Tibial artery (tissue), 4 donors: ENCODE results near the gene RDH5.
A peak's percentile ranks its signal among the peaks of the same experiment; 100 is the strongest.

Source experiments
- DNase-seq, 2 donors: peaks; one replicate each; pipeline ENCODE4 v3.0.0-alpha.2; 2019
- H3K27ac ChIP-seq, 2 donors: fragments of 200-600 bp; sonication (generic) in 1 of 2; 1 replicate in 1 of 2; 2 replicates in 1 of 2; pipeline ENCODE4 v1.5.1; 2018 to 2019; ENCODE audit warnings: mild to moderate bottlenecking in 1 of 2
- H3K27me3 ChIP-seq, 2 donors: fragments of 200-600 bp; sonication (generic) in 1 of 2; one replicate each; pipeline versions ENCODE4 v1.5.1 to v1.6.0; 2016 to 2019
- H3K36me3 ChIP-seq, 3 donors: fragments of 200-600 bp; sonication (generic) in 2 of 3; one replicate each; pipeline ENCODE4 v1.5.1; 2016 to 2019; ENCODE audit warnings: mild to moderate bottlenecking in 2 of 3
- H3K4me1 ChIP-seq, 4 donors: fragments of 200-600 bp; sonication (generic) in 2 of 4; 1 replicate in 3 of 4; 2 replicates in 1 of 4; pipeline ENCODE4 v1.5.1; 2016 to 2019
- H3K4me3 ChIP-seq, 2 donors: fragments of 200-600 bp; sonication (generic) in 1 of 2; 1 replicate in 1 of 2; 2 replicates in 1 of 2; pipeline ENCODE4 v1.5.1; 2018 to 2019; ENCODE audit warnings: mild to moderate bottlenecking in 2 of 2
- H3K9me3 ChIP-seq, 3 donors: fragments of 200-600 bp; sonication (generic) in 1 of 3; one replicate each; pipeline ENCODE4 v1.5.1; 2016 to 2019
- intact Hi-C: fragments of 100-400 bp; cut with DNase I; formaldehyde crosslinking; loops from one replicate; pipeline ENCODE4 v1.15.0; 2023; ENCODE audit warnings: low total_unique reads
- TF ChIP-seq, protein P1 (sequence below), 2 experiments: fragments of 200-600 bp in 1 of 2; fragments of 450-650 bp in 1 of 2; IDR thresholded peaks; one replicate each; pipeline ENCODE4 v1.5.1; 2017 to 2019; ENCODE audit warnings: antibody characterized with exemption in 2 of 2, mild to moderate bottlenecking in 1 of 2, moderate library complexity in 1 of 2

Gene RDH5

DNA sequence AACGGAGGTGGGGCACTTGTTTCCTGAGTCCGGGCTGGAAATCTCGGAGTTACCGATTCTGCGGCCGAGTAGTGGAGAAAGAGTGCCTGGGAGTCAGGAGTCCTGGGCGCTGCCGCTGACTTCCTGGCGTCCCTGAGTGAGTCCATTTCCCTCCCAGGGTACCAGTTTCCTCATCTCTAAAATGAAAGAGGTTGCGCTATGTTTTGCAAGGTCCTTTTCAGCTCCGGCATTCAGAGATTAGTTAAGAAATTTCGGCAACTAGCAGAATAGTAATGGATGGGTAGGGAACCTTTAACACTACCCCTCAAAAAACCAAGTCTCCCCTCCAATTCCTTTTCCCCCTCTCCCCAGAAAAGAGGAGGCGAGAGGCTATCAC, 3.6 kb upstream of the RDH5 start:
- no peaks in the 10 kb centered on the region for H3K36me3 ChIP-seq
- peak overlapping the region; percentile 62 to 63 for H3K4me3 ChIP-seq
- no peaks in the 10 kb centered on the region for H3K27me3 ChIP-seq
- no peaks in the 10 kb centered on the region for H3K9me3 ChIP-seq
- DNase-seq: no peak
- TF ChIP-seq, protein P1, sequence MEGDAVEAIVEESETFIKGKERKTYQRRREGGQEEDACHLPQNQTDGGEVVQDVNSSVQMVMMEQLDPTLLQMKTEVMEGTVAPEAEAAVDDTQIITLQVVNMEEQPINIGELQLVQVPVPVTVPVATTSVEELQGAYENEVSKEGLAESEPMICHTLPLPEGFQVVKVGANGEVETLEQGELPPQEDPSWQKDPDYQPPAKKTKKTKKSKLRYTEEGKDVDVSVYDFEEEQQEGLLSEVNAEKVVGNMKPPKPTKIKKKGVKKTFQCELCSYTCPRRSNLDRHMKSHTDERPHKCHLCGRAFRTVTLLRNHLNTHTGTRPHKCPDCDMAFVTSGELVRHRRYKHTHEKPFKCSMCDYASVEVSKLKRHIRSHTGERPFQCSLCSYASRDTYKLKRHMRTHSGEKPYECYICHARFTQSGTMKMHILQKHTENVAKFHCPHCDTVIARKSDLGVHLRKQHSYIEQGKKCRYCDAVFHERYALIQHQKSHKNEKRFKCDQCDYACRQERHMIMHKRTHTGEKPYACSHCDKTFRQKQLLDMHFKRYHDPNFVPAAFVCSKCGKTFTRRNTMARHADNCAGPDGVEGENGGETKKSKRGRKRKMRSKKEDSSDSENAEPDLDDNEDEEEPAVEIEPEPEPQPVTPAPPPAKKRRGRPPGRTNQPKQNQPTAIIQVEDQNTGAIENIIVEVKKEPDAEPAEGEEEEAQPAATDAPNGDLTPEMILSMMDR (IDR thresholded peaks at IDR 0.05): no peak
- peak overlapping the region; percentile 96 to 98 for H3K27ac ChIP-seq
- peaks cover 5 to 91% (median 80%) of the 10 kb centered on the region in 4 donors for H3K4me1 ChIP-seq
- intact Hi-C loops: no loop called here

DNA sequence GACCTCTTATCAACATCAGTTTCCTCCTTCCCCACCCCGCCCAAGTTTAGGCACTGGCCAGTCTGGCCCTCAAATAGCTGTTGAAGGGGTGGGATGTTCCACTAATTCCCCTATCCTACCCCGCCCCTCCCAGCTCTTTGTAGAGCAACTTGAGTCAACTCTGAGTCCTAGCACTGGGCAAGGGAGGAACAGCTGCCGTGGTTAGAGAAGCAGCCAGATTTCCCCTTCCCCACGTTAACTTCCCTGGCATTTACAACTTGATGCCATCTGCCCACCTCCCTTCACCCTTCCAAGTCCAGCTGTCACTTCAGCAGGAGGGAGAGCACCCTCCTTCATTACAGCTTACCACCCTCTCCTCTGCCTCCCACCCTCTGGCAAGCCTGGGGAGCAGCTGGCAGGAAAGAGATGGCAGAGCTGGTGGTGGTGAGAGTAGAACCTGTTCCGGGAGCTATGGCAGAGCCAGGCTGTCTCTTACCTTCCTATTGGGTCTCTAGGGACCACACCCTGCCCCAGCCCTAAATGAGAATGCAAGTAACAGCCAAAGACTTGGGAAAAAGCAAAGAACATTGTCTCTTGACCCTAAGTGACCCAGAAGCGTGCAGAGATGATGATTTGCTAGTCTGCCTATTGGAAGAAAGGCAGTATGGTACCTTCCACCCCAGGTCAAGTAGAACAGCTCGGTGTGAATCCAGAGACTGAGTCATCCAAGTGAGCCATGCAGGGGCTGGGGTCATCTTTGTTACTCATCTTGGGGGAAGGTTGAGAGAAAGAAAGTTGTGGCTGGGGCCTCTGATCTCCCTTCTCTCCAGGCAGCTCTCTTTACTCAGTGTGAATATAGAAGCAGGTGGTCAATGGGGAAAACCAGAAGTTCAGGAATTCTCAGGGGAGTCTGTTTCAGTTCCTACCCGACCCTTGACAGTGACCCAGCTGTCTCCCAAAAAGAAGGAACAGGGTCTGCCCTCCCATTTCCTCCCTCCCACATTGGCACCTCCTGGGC, 2.9 kb upstream of the RDH5 start:
- intact Hi-C loops: no loop called here
- Histone ChIP-seq H3K27me3 (no peaks in the 10 kb centered on the region), H3K9me3 (no peaks in the 10 kb centered on the region), H3K4me3 (peak overlapping the region; percentile 62 to 63), H3K4me1 (peaks cover 5 to 90% (median 80%) of the 10 kb centered on the region in 4 donors), H3K36me3 (no peaks in the 10 kb centered on the region), H3K27ac (peak overlapping the region; percentile 96 to 98)
- TF ChIP-seq, protein P1 (IDR thresholded peaks at IDR 0.05): no peak
- DNase-seq: no peak

DNA sequence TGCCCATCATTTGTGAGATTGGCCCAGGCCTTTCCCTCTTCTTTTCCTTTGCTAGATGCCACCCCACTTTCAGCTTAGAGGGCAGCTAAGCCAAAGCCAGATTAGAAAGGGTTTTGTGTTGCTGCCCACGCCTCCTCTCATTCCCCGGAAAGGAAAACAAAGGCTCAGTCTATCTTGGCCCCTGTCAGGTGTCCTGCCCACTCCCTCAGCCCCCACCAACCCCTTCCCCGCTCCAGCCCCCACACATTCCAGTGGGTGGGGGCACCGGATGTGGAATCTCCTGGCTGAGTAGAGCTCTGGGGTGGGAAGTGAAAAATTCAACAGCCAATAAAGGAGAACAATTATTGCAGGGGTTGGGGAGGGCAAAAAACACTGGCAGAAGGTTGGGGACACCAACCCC, 2.2 kb upstream of the RDH5 start:
- Histone ChIP-seq H3K36me3 (no peaks in the 10 kb centered on the region), H3K4me1 (peaks cover 5 to 90% (median 76%) of the 10 kb centered on the region in 4 donors), H3K27ac (peak overlapping the region; percentile 96 to 98), H3K27me3 (no peaks in the 10 kb centered on the region), H3K9me3 (no peaks in the 10 kb centered on the region), H3K4me3 (no peak overlapping the region)
- no peak for DNase-seq
- TF ChIP-seq, protein P1 (IDR thresholded peaks at IDR 0.05): no peak
- intact Hi-C loops: no loop called here

DNA sequence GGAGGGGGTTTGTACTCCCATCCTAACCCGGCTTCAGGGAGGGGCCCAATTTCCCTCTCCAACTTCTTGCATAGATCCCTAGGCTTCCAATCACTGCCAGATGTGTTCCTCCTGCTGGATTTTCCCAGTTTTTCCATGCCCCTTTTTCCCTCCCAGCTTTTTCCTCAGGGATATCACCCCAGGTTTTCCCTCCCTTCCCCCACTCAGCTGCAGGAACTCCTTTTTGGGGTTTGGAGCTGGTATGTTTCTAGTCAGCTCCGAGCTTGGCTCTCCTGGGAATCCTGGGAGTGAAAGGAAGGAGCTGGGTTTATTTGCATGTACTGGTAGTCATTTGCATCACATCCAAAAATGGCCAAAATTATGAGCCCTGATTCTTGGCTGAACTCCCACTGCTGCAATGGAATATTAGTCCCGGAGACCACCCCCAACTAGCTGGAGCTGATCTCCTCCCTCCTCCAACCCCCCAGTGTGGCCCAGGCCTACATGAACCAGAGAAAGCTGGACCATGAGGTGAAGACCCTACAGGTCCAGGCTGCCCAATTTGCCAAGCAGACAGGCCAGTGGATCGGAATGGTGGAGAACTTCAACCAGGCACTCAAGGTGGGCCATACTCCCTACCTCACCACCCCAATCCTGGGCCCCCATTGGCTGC, 1.4 kb upstream of the RDH5 start:
- Histone ChIP-seq H3K4me3 (no peak overlapping the region), H3K27ac (peak overlapping the region; percentile 96 to 98), H3K4me1 (peaks cover 5 to 89% (median 75%) of the 10 kb centered on the region in 4 donors), H3K36me3 (peaks cover 0 to 2% (median 2%) of the 10 kb centered on the region in 3 donors), H3K9me3 (no peaks in the 10 kb centered on the region), H3K27me3 (no peaks in the 10 kb centered on the region)
- DNase-seq: no peak
- TF ChIP-seq, protein P1 (IDR thresholded peaks at IDR 0.05): no peak
- intact Hi-C loops: no loop called here

DNA sequence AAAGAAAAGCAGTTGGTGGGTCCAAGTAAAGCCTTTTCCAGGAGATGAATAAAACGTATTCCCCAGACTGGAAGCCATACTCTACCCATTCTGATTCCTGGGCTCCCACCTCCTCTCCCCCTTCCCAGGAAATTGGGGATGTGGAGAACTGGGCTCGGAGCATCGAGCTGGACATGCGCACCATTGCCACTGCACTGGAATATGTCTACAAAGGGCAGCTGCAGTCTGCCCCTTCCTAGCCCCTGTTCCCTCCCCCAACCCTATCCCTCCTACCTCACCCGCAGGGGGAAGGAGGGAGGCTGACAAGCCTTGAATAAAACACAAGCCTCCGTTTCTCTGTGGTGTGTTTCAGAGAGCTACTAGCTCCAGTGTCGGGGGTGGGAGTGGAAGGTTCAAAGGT, 822 bp upstream of the RDH5 start:
- DNase-seq: no peak
- intact Hi-C loops: no loop called here
- Histone ChIP-seq H3K27me3 (no peaks in the 10 kb centered on the region), H3K4me3 (no peak overlapping the region), H3K27ac (peak overlapping the region; percentile 96 to 98), H3K9me3 (no peaks in the 10 kb centered on the region), H3K36me3 (peaks cover 0 to 8% (median 8%) of the 10 kb centered on the region in 3 donors), H3K4me1 (peaks cover 5 to 90% (median 81%) of the 10 kb centered on the region in 4 donors)
- TF ChIP-seq, protein P1 (IDR thresholded peaks at IDR 0.05): no peak
